OCI-M2 (cell line): ENCODE measurements around the gene KRTAP5-4.

Experiments used
- DNase-seq: peaks from one replicate; lab custom pipeline; 2025; ENCODE audit not compliant: unreplicated experiment; lab: John Stamatoyannopoulos, UW

KRTAP5-4 gene

GRCh38 chr11:1573903-1574237 is 48.1 kb downstream of the KRTAP5-4 start:
- no peak for DNase-seq

GRCh38 chr11:1573077-1573902 is 48.6 kb downstream of the KRTAP5-4 start:
- no peak for DNase-seq

- DNase-seq: no peak
Observed at GRCh38 chr11:1572197-1573076, 49.5 kb downstream of the KRTAP5-4 start, which contains the start of gene DUSP8. Gene DUSP8, minus strand, starts transcription at chr11:1572271. Its CDS starts 6,445 bp downstream, at chr11:1565826.

- no peak for DNase-seq
Observed at GRCh38 chr11:1571760-1572196, 50.2 kb downstream of the KRTAP5-4 start.
